Karpas-422 (cell line): ENCODE results near the gene ALK. TPM values are rescaled to one million over a fixed set of nuclear protein-coding genes. Genes with fewer than 3 reads are reported as not detected.
A peak's percentile ranks its signal among the peaks of the same experiment; 100 is the strongest.

Experiments
- DNase-seq: peaks from one replicate; pipeline ENCODE4 v3.0.0-alpha.2; 2015
- H2AFZ ChIP-seq: fragments of 200-600 bp; sonication (generic); 2 replicates; pipeline ENCODE4 v1.6.1; 2014; ENCODE audit warnings: antibody characterized with exemption, low read length, mixed read lengths
- H3K27ac ChIP-seq: fragments of 200-600 bp; sonication (generic); 2 replicates; pipeline ENCODE4 v1.5.1; 2014; ENCODE audit warnings: mild to moderate bottlenecking, low read length, moderate library complexity
- H3K27me3 ChIP-seq: fragments of 200-600 bp; sonication (generic); 2 replicates; pipeline ENCODE4 v1.6.1; 2014; ENCODE audit warnings: low read length, mixed read lengths
- H3K36me3 ChIP-seq: fragments of 200-600 bp; sonication (generic); 2 replicates; pipeline ENCODE4 v1.6.1; 2014; ENCODE audit warnings: low read length, mixed read lengths; ENCODE audit not compliant: insufficient read depth
- H3K4me1 ChIP-seq: fragments of 200-600 bp; sonication (generic); 2 replicates; pipeline ENCODE4 v1.6.1; 2014; ENCODE audit warnings: mild to moderate bottlenecking, low read length, mixed read lengths
- H3K4me2 ChIP-seq: fragments of 200-600 bp; sonication (generic); 2 replicates; pipeline ENCODE4 v1.6.1; 2014; ENCODE audit warnings: low read length, low read depth, mild to moderate bottlenecking; ENCODE audit not compliant: poor library complexity, severe bottlenecking
- H3K4me3 ChIP-seq: fragments of 200-600 bp; sonication (generic); 2 replicates; pipeline ENCODE4 v1.5.1; 2014; ENCODE audit warnings: mild to moderate bottlenecking, antibody characterized with exemption, low read length, mixed read lengths
- H3K79me2 ChIP-seq: fragments of 200-600 bp; sonication (generic); 2 replicates; pipeline ENCODE4 v1.6.1; 2014; ENCODE audit warnings: mild to moderate bottlenecking, low read length, mixed read lengths
- H3K9ac ChIP-seq: fragments of 200-600 bp; sonication (generic); 2 replicates; pipeline ENCODE4 v1.6.0; 2014; ENCODE audit warnings: low read length
- H3K9me2 ChIP-seq: fragments of 200-600 bp; sonication (generic), shearing (Covaris generic); replicated peaks from 2 replicates; pipeline ENCODE4 v1.6.0; 2014; ENCODE audit warnings: mild to moderate bottlenecking, low read length, moderate library complexity; ENCODE audit not compliant: insufficient read depth
- H3K9me3 ChIP-seq: fragments of 300-700, 200-600 bp; sonication (generic); 2 replicates; pipeline ENCODE4 v1.6.1; 2014; ENCODE audit warnings: low read length, mixed read lengths
- H4K20me1 ChIP-seq: fragments of 200-600 bp; sonication (generic); 2 replicates; pipeline ENCODE4 v1.6.1; 2014; ENCODE audit warnings: mild to moderate bottlenecking, antibody characterized with exemption, low read length, low read depth; ENCODE audit not compliant: insufficient read depth
- total RNA-seq: library from RNA; depleted of rRNA; stranded (reverse); fragments of >200 nt; shearing (Covaris generic); gene quantifications from 2 replicates; pipeline ENCODE4 v1.2.3, GENCODE V29; 2014; ENCODE audit warnings: low replicate concordance

ALK gene
- total RNA-seq, 1 experiment from 2014 or later = not detected

GRCh38 chr2:29525921-29526320 lies 395.5 kb downstream of the ALK start:
- H2AFZ ChIP-seq = no peak overlapping the region
- H3K4me3 ChIP-seq = no peak overlapping the region
- H3K9me2 ChIP-seq = no peaks in the 10 kb centered on the region
- no peak overlapping the region for H3K4me2 ChIP-seq
- no peak overlapping the region for H3K27ac ChIP-seq
- no peaks in the 10 kb centered on the region for H3K9me3 ChIP-seq
- H3K4me1 ChIP-seq = peaks cover 12% of the 10 kb centered on the region
- H3K79me2 ChIP-seq = no peaks in the 10 kb centered on the region
- no peak for DNase-seq
- no peaks in the 10 kb centered on the region for H4K20me1 ChIP-seq
- no peaks in the 10 kb centered on the region for H3K36me3 ChIP-seq
- H3K27me3 ChIP-seq = no peaks in the 10 kb centered on the region
- no peak overlapping the region for H3K9ac ChIP-seq

DNA sequence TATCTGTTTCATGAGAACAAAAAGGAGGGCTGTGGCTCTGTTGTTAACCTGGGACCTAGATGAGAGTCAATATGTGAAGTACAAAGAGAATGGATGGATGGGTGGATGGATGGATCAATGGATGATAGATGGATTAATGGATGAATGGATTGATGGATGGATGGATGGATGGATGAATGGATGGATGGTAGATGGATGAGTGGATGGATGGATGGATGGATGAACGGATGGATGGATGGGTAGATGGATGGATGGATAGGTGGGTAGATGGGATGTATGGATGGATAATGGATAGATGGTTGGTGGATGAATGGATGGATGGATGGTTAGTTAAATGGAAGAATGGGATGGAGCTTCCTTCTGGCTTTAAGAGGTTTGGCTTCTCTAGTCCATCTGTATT lies 396.7 kb downstream of the ALK start:
- Histone ChIP-seq H3K9ac (no peak overlapping the region), H3K27me3 (no peaks in the 10 kb centered on the region), H3K79me2 (no peaks in the 10 kb centered on the region), H3K4me1 (peaks cover 12% of the 10 kb centered on the region), H3K36me3 (no peaks in the 10 kb centered on the region), H3K9me3 (no peaks in the 10 kb centered on the region), H3K4me3 (no peak overlapping the region), H3K27ac (no peak overlapping the region), H4K20me1 (no peaks in the 10 kb centered on the region), H3K4me2 (no peak overlapping the region), H3K9me2 (no peaks in the 10 kb centered on the region), H2AFZ (no peak overlapping the region)
- DNase-seq = no peak

DNA sequence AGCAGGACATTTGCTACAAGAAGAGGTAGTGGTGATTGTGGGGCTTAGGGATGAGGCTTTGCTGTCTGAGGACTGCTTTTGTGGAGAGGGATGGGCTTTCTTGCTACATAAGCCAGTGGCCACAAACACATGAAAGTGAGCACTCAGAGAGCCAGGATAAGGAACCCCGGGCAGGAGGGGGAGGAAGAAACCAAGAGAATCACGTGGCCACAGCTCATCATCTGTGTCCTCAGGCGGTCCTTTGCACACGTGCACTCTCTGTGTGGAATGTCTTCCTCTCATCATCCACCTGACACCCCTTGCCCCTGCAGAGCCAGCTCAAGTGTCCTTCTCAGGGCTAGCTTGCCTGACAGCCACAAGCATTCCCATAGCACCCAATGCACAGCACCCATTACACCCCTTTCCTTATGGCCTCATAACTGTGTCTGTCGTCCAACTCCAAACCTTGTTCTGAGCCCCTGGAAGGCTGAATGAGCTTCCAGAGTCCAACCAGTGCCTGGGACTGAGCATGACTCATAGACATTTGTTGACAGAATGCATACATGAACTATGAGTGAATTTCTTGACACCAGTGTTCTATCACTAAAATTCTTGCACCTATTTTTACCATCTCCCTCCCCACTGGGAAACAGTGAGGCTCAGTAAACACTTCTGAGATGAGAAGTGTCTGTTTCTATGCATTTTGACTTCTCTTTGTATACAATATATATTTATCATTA lies 398.3 kb downstream of the ALK start:
- peaks cover 12% of the 10 kb centered on the region for H3K4me1 ChIP-seq
- no peaks in the 10 kb centered on the region for H3K9me2 ChIP-seq
- no peaks in the 10 kb centered on the region for H4K20me1 ChIP-seq
- H3K9me3 ChIP-seq = no peaks in the 10 kb centered on the region
- H3K9ac ChIP-seq = no peak overlapping the region
- H2AFZ ChIP-seq = no peak overlapping the region
- no peaks in the 10 kb centered on the region for H3K27me3 ChIP-seq
- DNase-seq = no peak
- H3K4me3 ChIP-seq = no peak overlapping the region; the same call in 1 of the 2 replicates
- no peak overlapping the region for H3K27ac ChIP-seq
- no peaks in the 10 kb centered on the region for H3K79me2 ChIP-seq
- peak overlapping the region; percentile 28 for H3K4me2 ChIP-seq
- H3K36me3 ChIP-seq = no peaks in the 10 kb centered on the region

GRCh38 chr2:29520001-29520400 lies 401.4 kb downstream of the ALK start:
- Histone ChIP-seq H3K27ac (no peak overlapping the region), H2AFZ (no peak overlapping the region), H3K4me3 (no peak overlapping the region), H3K4me2 (no peak overlapping the region), H3K36me3 (no peaks in the 10 kb centered on the region), H3K27me3 (no peaks in the 10 kb centered on the region), H3K79me2 (no peaks in the 10 kb centered on the region), H3K4me1 (peaks cover 12% of the 10 kb centered on the region), H4K20me1 (no peaks in the 10 kb centered on the region), H3K9me2 (no peaks in the 10 kb centered on the region), H3K9ac (no peak overlapping the region), H3K9me3 (no peaks in the 10 kb centered on the region)
- no peak for DNase-seq

- Histone ChIP-seq H3K4me3 (no peak overlapping the region), H3K4me1 (peaks cover 12% of the 10 kb centered on the region), H3K9me3 (no peaks in the 10 kb centered on the region), H3K79me2 (no peaks in the 10 kb centered on the region), H3K9ac (no peak overlapping the region), H3K4me2 (no peak overlapping the region), H3K36me3 (no peaks in the 10 kb centered on the region), H4K20me1 (no peaks in the 10 kb centered on the region), H3K27ac (no peak overlapping the region), H2AFZ (no peak overlapping the region), H3K9me2 (no peaks in the 10 kb centered on the region), H3K27me3 (no peaks in the 10 kb centered on the region)
- no peak for DNase-seq
Measured at GRCh38 chr2:29519338-29519925, 402.0 kb downstream of the ALK start.

DNA sequence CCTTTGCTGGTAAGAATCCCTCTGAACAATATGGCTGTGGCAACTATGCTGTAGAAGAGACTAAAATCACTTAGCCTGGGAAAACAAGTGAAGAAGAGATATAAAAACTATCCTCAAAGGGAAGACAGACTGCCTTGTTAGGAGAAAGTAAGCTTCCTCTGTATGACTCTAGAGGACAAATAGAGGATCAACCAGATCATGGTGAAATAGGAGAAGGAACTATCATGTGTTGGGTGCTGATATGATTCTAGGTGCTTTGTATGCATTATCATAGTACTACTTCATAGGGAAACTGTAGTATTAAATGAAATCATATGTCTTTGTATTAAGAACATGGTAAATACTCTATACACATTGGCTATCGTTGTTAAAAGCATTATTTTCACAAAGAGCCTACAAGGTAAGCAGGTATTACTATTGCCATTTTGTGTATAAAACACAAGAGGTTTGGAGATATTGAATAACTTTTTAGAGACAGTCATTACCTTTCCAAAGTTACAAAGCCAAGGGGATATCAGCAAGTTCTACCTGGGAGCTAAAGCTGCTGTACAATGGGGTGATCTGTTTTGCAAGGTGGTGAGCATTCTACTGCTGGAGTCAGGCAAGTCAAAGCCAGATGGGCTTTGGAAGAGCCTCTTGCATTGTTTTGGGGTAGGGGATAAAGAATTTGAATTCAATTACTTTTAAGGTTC lies 402.6 kb downstream of the ALK start:
- no peaks in the 10 kb centered on the region for H3K36me3 ChIP-seq
- H3K9ac ChIP-seq = no peak overlapping the region
- H3K9me2 ChIP-seq = no peaks in the 10 kb centered on the region
- no peaks in the 10 kb centered on the region for H3K9me3 ChIP-seq
- no peak overlapping the region for H3K4me2 ChIP-seq
- no peak for DNase-seq
- H2AFZ ChIP-seq = no peak overlapping the region
- H3K79me2 ChIP-seq = no peaks in the 10 kb centered on the region
- no peaks in the 10 kb centered on the region for H4K20me1 ChIP-seq
- H3K27ac ChIP-seq = no peak overlapping the region
- H3K4me3 ChIP-seq = no peak overlapping the region
- peaks cover 12% of the 10 kb centered on the region for H3K4me1 ChIP-seq
- no peaks in the 10 kb centered on the region for H3K27me3 ChIP-seq

- no peaks in the 10 kb centered on the region for H3K9me2 ChIP-seq
- H3K27me3 ChIP-seq = no peaks in the 10 kb centered on the region
- no peak overlapping the region for H3K4me3 ChIP-seq
- no peak overlapping the region for H3K4me2 ChIP-seq
- no peak overlapping the region for H2AFZ ChIP-seq
- H3K9ac ChIP-seq = no peak overlapping the region
- no peak for DNase-seq
- H3K4me1 ChIP-seq = peaks cover 12% of the 10 kb centered on the region
- no peak overlapping the region for H3K27ac ChIP-seq
- no peaks in the 10 kb centered on the region for H3K36me3 ChIP-seq
- no peaks in the 10 kb centered on the region for H4K20me1 ChIP-seq
- no peaks in the 10 kb centered on the region for H3K79me2 ChIP-seq
- H3K9me3 ChIP-seq = no peaks in the 10 kb centered on the region
Measured at GRCh38 chr2:29518010-29518409, 403.4 kb downstream of the ALK start.

DNA sequence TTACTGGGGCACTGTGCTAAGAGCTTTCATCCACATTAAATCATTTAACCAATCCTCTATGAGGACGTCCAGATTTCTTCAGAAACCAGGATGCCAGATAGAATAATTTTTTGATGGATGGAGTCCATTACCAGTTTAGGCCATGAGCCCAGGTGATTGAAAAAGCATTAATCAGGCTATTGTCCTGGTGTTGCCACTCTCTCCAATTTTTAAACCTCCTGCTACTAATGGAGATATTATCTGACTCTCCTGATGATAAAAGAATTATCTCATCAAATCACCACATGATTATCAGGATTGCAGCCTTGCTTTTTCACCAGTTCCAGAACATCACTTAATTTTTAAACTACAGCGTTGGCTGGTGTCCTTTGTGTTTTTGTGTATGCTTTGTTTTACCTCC lies 404.0 kb downstream of the ALK start:
- no peak overlapping the region for H3K27ac ChIP-seq
- H3K9ac ChIP-seq = no peak overlapping the region
- no peaks in the 10 kb centered on the region for H3K27me3 ChIP-seq
- H3K9me3 ChIP-seq = no peaks in the 10 kb centered on the region
- no peak for DNase-seq
- H3K79me2 ChIP-seq = no peaks in the 10 kb centered on the region
- H3K4me2 ChIP-seq = no peak overlapping the region
- H3K4me1 ChIP-seq = peaks cover 9% of the 10 kb centered on the region
- H3K9me2 ChIP-seq = no peaks in the 10 kb centered on the region
- no peak overlapping the region for H2AFZ ChIP-seq
- H3K4me3 ChIP-seq = no peak overlapping the region
- H3K36me3 ChIP-seq = no peaks in the 10 kb centered on the region
- H4K20me1 ChIP-seq = no peaks in the 10 kb centered on the region
